HEK293 (cell line): Measurements from ENCODE around the gene SIL1.

Source experiments
- CTCF ChIA-PET: fragments of 350-600 bp; formaldehyde crosslinking; extraction: SDS; loops from one replicate; lab custom pipeline; 2021; ENCODE audit warnings: antibody characterized with exemption; lab: Yijun Ruan, JAX
- POLR2A ChIA-PET: fragments of 300-600 bp; formaldehyde crosslinking; extraction: SDS; loops from one replicate; lab custom pipeline; 2020; ENCODE audit warnings: antibody characterized with exemption, inconsistent platforms; lab: Yijun Ruan, JAX
- H3K27ac ChIP-seq: fragments of 200-500 bp; sonication (Bioruptor generic); 2 replicates; pipeline ENCODE4 v1.5.1; 2014; ENCODE audit warnings: low read depth, low read length, control low read depth, inconsistent platforms; ENCODE audit errors: extremely low read depth
- H3K36me3 ChIP-seq, 2 experiments: fragments of 200-500 bp in 1 of 2; sonication (Bioruptor generic) in 1 of 2; 1 replicate in 1 of 2; 2 replicates in 1 of 2; pipeline ENCODE4 v1.5.1; 2014 to 2017; ENCODE audit warnings: inconsistent platforms in 2 of 2, low read length in 2 of 2; ENCODE audit not compliant: control insufficient read depth in 2 of 2, insufficient read depth in 1 of 2
- H3K4me1 ChIP-seq: fragments of 200-500 bp; sonication (Bioruptor generic); 2 replicates; pipeline ENCODE4 v1.5.1; 2014; ENCODE audit warnings: mild to moderate bottlenecking, low read length, inconsistent platforms; ENCODE audit not compliant: control insufficient read depth, insufficient read depth
- H3K4me3 ChIP-seq: 2 replicates; pipeline ENCODE4 v1.5.1; 2011; ENCODE audit warnings: low read depth, mild to moderate bottlenecking, control low read depth, low read length, moderate library complexity
- H3K9me3 ChIP-seq: fragments of 200-500 bp; sonication (Bioruptor generic); 2 replicates; pipeline ENCODE4 v1.5.1; 2014; ENCODE audit warnings: low read depth, low read length, inconsistent platforms; ENCODE audit not compliant: control insufficient read depth, insufficient read depth
- ELK4 ChIP-seq: IDR thresholded peaks from 2 replicates; pipeline ENCODE4 v1.6.1; 2011; ENCODE audit warnings: mild to moderate bottlenecking, low read depth, low read length, borderline replicate concordance
- GLIS2 ChIP-seq: fragments of 450-650 bp; formaldehyde crosslinking; IDR thresholded peaks from 2 replicates; pipeline ENCODE4 v1.5.1; 2016; ENCODE audit warnings: missing biosample characterization, missing genetic modification characterization
- KLF10 ChIP-seq: fragments of 450-650 bp; IDR thresholded peaks from 2 replicates; pipeline ENCODE4 v1.5.1; 2018; ENCODE audit warnings: missing biosample characterization, mild to moderate bottlenecking, missing genetic modification characterization
- KLF16 ChIP-seq: fragments of 450-650 bp; formaldehyde crosslinking; IDR thresholded peaks from 2 replicates; pipeline ENCODE4 v1.5.1; 2017; ENCODE audit warnings: missing biosample characterization, missing genetic modification characterization
- KLF8 ChIP-seq: fragments of 450-650 bp; formaldehyde crosslinking; IDR thresholded peaks from 2 replicates; pipeline ENCODE4 v1.5.1; 2016; ENCODE audit warnings: missing biosample characterization, missing genetic modification characterization
- PRDM6 ChIP-seq: fragments of 450-650 bp; formaldehyde crosslinking; IDR thresholded peaks from 2 replicates; pipeline ENCODE4 v1.5.1; 2017; ENCODE audit warnings: missing biosample characterization, missing genetic modification characterization
- RBAK ChIP-seq: fragments of 450-650 bp; formaldehyde crosslinking; IDR thresholded peaks from 2 replicates; pipeline ENCODE4 v1.5.1; 2016; ENCODE audit warnings: missing biosample characterization, missing genetic modification characterization
- SP2 ChIP-seq: fragments of 450-650 bp; formaldehyde crosslinking; IDR thresholded peaks from 2 replicates; pipeline ENCODE4 v1.5.1; 2016; ENCODE audit warnings: missing biosample characterization, missing genetic modification characterization
- YY2 ChIP-seq: fragments of 450-650 bp; formaldehyde crosslinking; IDR thresholded peaks from 2 replicates; pipeline ENCODE4 v1.5.1; 2016; ENCODE audit warnings: missing biosample characterization, missing genetic modification characterization
- ZBTB26 ChIP-seq: fragments of 450-650 bp; formaldehyde crosslinking; optimal IDR thresholded peaks from 2 replicates; pipeline ENCODE3; 2016; ENCODE audit warnings: missing biosample characterization, mild to moderate bottlenecking, missing genetic modification characterization
- ZNF140 ChIP-seq: fragments of 450-650 bp; formaldehyde crosslinking; IDR thresholded peaks from 2 replicates; pipeline ENCODE4 v1.5.1; 2016; ENCODE audit warnings: missing biosample characterization, missing genetic modification characterization
- ZNF169 ChIP-seq: fragments of 450-650 bp; formaldehyde crosslinking; IDR thresholded peaks from 2 replicates; pipeline ENCODE4 v1.5.1; 2016; ENCODE audit warnings: missing biosample characterization, missing genetic modification characterization
- ZNF2 ChIP-seq: fragments of 450-650 bp; formaldehyde crosslinking; IDR thresholded peaks from 2 replicates; pipeline ENCODE4 v1.5.1; 2016; ENCODE audit warnings: missing biosample characterization, missing genetic modification characterization
- ZNF214 ChIP-seq: fragments of 450-650 bp; formaldehyde crosslinking; IDR thresholded peaks from 2 replicates; pipeline ENCODE4 v1.5.1; 2017; ENCODE audit warnings: missing biosample characterization, mild to moderate bottlenecking, missing genetic modification characterization, borderline replicate concordance
- ZNF24 ChIP-seq: fragments of 450-650 bp; formaldehyde crosslinking; IDR thresholded peaks from 2 replicates; pipeline ENCODE4 v1.5.1; 2016; ENCODE audit warnings: missing biosample characterization, missing genetic modification characterization
- ZNF423 ChIP-seq: fragments of 450-650 bp; formaldehyde crosslinking; IDR thresholded peaks from 2 replicates; pipeline ENCODE4 v1.5.1; 2016; ENCODE audit warnings: missing biosample characterization, missing genetic modification characterization
- ZNF561 ChIP-seq: fragments of 450-650 bp; IDR thresholded peaks from 2 replicates; pipeline ENCODE4 v1.5.1; 2018; ENCODE audit warnings: missing biosample characterization, missing genetic modification characterization, borderline replicate concordance
- ZNF610 ChIP-seq: fragments of 450-650 bp; formaldehyde crosslinking; IDR thresholded peaks from 2 replicates; pipeline ENCODE4 v1.5.1; 2016; ENCODE audit warnings: missing biosample characterization, missing genetic modification characterization, borderline replicate concordance
- ZNF626 ChIP-seq: fragments of 450-650 bp; sonication (Bioruptor Pico); formaldehyde crosslinking; IDR thresholded peaks from 2 replicates; pipeline ENCODE4 v1.5.1; 2018; ENCODE audit warnings: missing biosample characterization, missing genetic modification characterization, inconsistent platforms
- ZNF629 ChIP-seq: fragments of 450-650 bp; formaldehyde crosslinking; IDR thresholded peaks from 2 replicates; pipeline ENCODE4 v1.5.1; 2017; ENCODE audit warnings: missing biosample characterization, missing genetic modification characterization
- ZNF670 ChIP-seq: fragments of 450-650 bp; formaldehyde crosslinking; IDR thresholded peaks from 2 replicates; pipeline ENCODE4 v1.5.1; 2016; ENCODE audit warnings: missing biosample characterization, missing genetic modification characterization, low read depth
- ZNF747 ChIP-seq: fragments of 450-650 bp; formaldehyde crosslinking; IDR thresholded peaks from 2 replicates; pipeline ENCODE4 v1.5.1; 2016; ENCODE audit warnings: missing biosample characterization, missing genetic modification characterization

SIL1 gene

GRCh38 chr5:138905541-138905940 lies 292.6 kb downstream of the SIL1 start:
- POLR2A ChIA-PET = no interaction called here
- H3K4me1 ChIP-seq = no peaks in the 10 kb centered on the region
- H3K27ac ChIP-seq = no peak overlapping the region
- no peak for TF ChIP-seq ZNF670 (tag by site-specific recombination)
- no peak for TF ChIP-seq ZNF629 (tag by site-specific recombination)
- no peak for TF ChIP-seq KLF10 (tag by site-specific recombination)
- TF ChIP-seq ZNF423 (tag by site-specific recombination) = no peak
- no peak for TF ChIP-seq ZNF214
- TF ChIP-seq ZBTB26 = no peak
- no peak for TF ChIP-seq ZNF24 (tag by site-specific recombination)
- TF ChIP-seq ZNF140 (tag by site-specific recombination) = no peak
- no peak for TF ChIP-seq ZNF626 (tag by site-specific recombination)
- TF ChIP-seq RBAK (tag by site-specific recombination) = no peak
- no peak for TF ChIP-seq YY2
- no peak for TF ChIP-seq KLF16 (tag by site-specific recombination)
- TF ChIP-seq KLF8 (tag by site-specific recombination) = no peak
- TF ChIP-seq ZNF2 (tag by site-specific recombination) = no peak
- TF ChIP-seq ZNF169 (tag by site-specific recombination) = no peak
- no peak for TF ChIP-seq ZNF561
- CTCF ChIA-PET = no interaction called here
- peaks cover 16 to 53% of the 10 kb centered on the region in 2 experiments; a peak in 2 of 3 replicates for H3K36me3 ChIP-seq
- H3K9me3 ChIP-seq = no peaks in the 10 kb centered on the region
- no peak overlapping the region for H3K4me3 ChIP-seq

- Histone ChIP-seq H3K36me3 (peaks cover 11 to 48% of the 10 kb centered on the region in 2 experiments; a peak in 2 of 3 replicates), H3K4me3 (no peak overlapping the region), H3K4me1 (no peaks in the 10 kb centered on the region), H3K9me3 (no peaks in the 10 kb centered on the region), H3K27ac (no peak overlapping the region)
- POLR2A ChIA-PET = no interaction called here
- TF ChIP-seq ZNF610 (no peak), ELK4 (no peak), ZNF747 (no peak), PRDM6 (tag by site-specific recombination) (no peak), GLIS2 (no peak), SP2 (tag by site-specific recombination) (no peak)
- TF ChIP-seq, all 188 proteins: peak for 0
- CTCF ChIA-PET = no interaction called here
Measured at GRCh38 chr5:138903130-138903775, 294.9 kb downstream of the SIL1 start.
